NCI-H2227 (cell line): Measurements from ENCODE around the gene HSDL2.
"Not testable (repeated sequence)": the region's sequence is repeated elsewhere in the genome, so short reads cannot be mapped to it uniquely, and the experiment has no call there.

Experiments used
- DNase-seq: peaks from one replicate; lab custom pipeline; 2025; ENCODE audit not compliant: unreplicated experiment; lab: John Stamatoyannopoulos, UW

Gene HSDL2

GRCh38 chr9:112393146-112393545 lies 13.2 kb downstream of the HSDL2 start:
- DNase-seq = not testable (repeated sequence)

GRCh38 chr9:112396416-112396815 lies 16.5 kb downstream of the HSDL2 start:
- DNase-seq = no peak

- no peak for DNase-seq
Measured at GRCh38 chr9:112396872-112397271, 17.0 kb downstream of the HSDL2 start.

GRCh38 chr9:112401175-112401815 lies 21.4 kb downstream of the HSDL2 start:
- DNase-seq = no peak

- DNase-seq = no peak
Measured at GRCh38 chr9:112403614-112404201, 23.8 kb downstream of the HSDL2 start.

GRCh38 chr9:112404508-112404932 lies 24.6 kb downstream of the HSDL2 start:
- no peak for DNase-seq

- DNase-seq = no peak
Measured at GRCh38 chr9:112408275-112408674, 28.4 kb downstream of the HSDL2 start.

GRCh38 chr9:112408819-112409218 lies 28.9 kb downstream of the HSDL2 start:
- no peak for DNase-seq

- no peak for DNase-seq
Measured at GRCh38 chr9:112409758-112410157, 29.9 kb downstream of the HSDL2 start.

- DNase-seq = no peak
Measured at GRCh38 chr9:112411626-112412027, 31.7 kb downstream of the HSDL2 start.

GRCh38 chr9:112413728-112414127 lies 33.8 kb downstream of the HSDL2 start:
- not testable (repeated sequence) for DNase-seq

- DNase-seq = no peak
Measured at GRCh38 chr9:112420208-112420607, 40.3 kb downstream of the HSDL2 start.

- DNase-seq = no peak
Measured at GRCh38 chr9:112421771-112422222, 41.9 kb downstream of the HSDL2 start.

- DNase-seq = no peak
Measured at GRCh38 chr9:112422417-112423148, 42.7 kb downstream of the HSDL2 start.

- no peak for DNase-seq
Measured at GRCh38 chr9:112430006-112430522, 50.2 kb downstream of the HSDL2 start.

GRCh38 chr9:112433499-112434392 lies 53.8 kb downstream of the HSDL2 start:
- DNase-seq = no peak

GRCh38 chr9:112434487-112434886 lies 54.6 kb downstream of the HSDL2 start:
- no peak for DNase-seq

- DNase-seq = no peak
Measured at GRCh38 chr9:112437406-112437805, 57.5 kb downstream of the HSDL2 start.

GRCh38 chr9:112439171-112439570 lies 59.3 kb downstream of the HSDL2 start:
- no peak for DNase-seq

GRCh38 chr9:112439825-112440224 lies 59.9 kb downstream of the HSDL2 start:
- no peak for DNase-seq

GRCh38 chr9:112443200-112443599 lies 63.3 kb downstream of the HSDL2 start:
- DNase-seq = no peak
